ENCODE data around the gene CHP1.
A peak's percentile ranks its signal among the peaks of the same experiment; 100 is the strongest.

Gene CHP1

GRCh38 chr15:41199470-41199869 lies 31.6 kb upstream of the CHP1 start:
- no peak overlapping the region for H4K91ac ChIP-seq (ENCODE audit: low read length)
- no peak overlapping the region for H3K4ac ChIP-seq (ENCODE audit: low read depth in 1 of 2, low read length in 2 of 2)
- H2BK5ac ChIP-seq (ENCODE audit: low read depth, low read length, poor library complexity, severe bottlenecking): no peak overlapping the region
- no peak overlapping the region for H2AFZ ChIP-seq (ENCODE audit: low read depth, low read length)
- H3K27me3 ChIP-seq (ENCODE audit: control insufficient read depth in 1 of 2, insufficient read depth in 1 of 2, low read length in 2 of 2): no peaks in the 10 kb centered on the region
- no peak overlapping the region for H3K23ac ChIP-seq (ENCODE audit: low read length in 2 of 2)
- no peak overlapping the region for H3K4me2 ChIP-seq (ENCODE audit: low read length, poor library complexity, severe bottlenecking)
- H3K4me1 ChIP-seq (ENCODE audit: control insufficient read depth, insufficient read depth, low read depth, low read length): no peaks in the 10 kb centered on the region
- no peak overlapping the region for H3K27ac ChIP-seq (ENCODE audit: low read length, poor library complexity, severe bottlenecking)
- no peak overlapping the region for H3K9ac ChIP-seq (ENCODE audit: low read length)
- H4K8ac ChIP-seq (ENCODE audit: low read length): no peak overlapping the region
- no peak overlapping the region for H2BK12ac ChIP-seq (ENCODE audit: low read length in 2 of 2)
- no peak overlapping the region for H2AK5ac ChIP-seq (ENCODE audit: low read length, severe bottlenecking)
- no peak overlapping the region for H2BK15ac ChIP-seq (ENCODE audit: low read depth, poor library complexity, severe bottlenecking)
- H3K4me3 ChIP-seq (ENCODE audit: insufficient read depth in 1 of 2, low read depth in 1 of 2, low read length in 2 of 2): no peak overlapping the region
- H3K18ac ChIP-seq (ENCODE audit: low read depth in 1 of 2, low read length in 2 of 2): no peak overlapping the region
- H3K79me1 ChIP-seq (replicated peaks; ENCODE audit: low read length, poor library complexity, severe bottlenecking): no peaks in the 10 kb centered on the region
- no peaks in the 10 kb centered on the region for H3K36me3 ChIP-seq (ENCODE audit: control insufficient read depth in 1 of 2, insufficient read depth in 2 of 2, low read depth in 1 of 2, low read length in 2 of 2)
- H3K14ac ChIP-seq (ENCODE audit: low read length in 2 of 2): no peak overlapping the region
- no peaks in the 10 kb centered on the region for H3K9me3 ChIP-seq (ENCODE audit: control insufficient read depth, low read length)
- no peak overlapping the region for H2BK120ac ChIP-seq (ENCODE audit: low read depth, low read length)
- no peak for DNase-seq

- H4K91ac ChIP-seq (ENCODE audit: low read length): no peak overlapping the region
- H2BK120ac ChIP-seq (ENCODE audit: low read depth, low read length): no peak overlapping the region
- WGBS: 93% methylated on average over 7 of the region's 7 CpGs
- H3K4me2 ChIP-seq (ENCODE audit: low read length, poor library complexity, severe bottlenecking): no peak overlapping the region
- no peak overlapping the region for H3K27ac ChIP-seq (ENCODE audit: low read length, poor library complexity, severe bottlenecking)
- no peaks in the 10 kb centered on the region for H3K36me3 ChIP-seq (ENCODE audit: control insufficient read depth in 1 of 2, insufficient read depth in 2 of 2, low read depth in 1 of 2, low read length in 2 of 2)
- H3K9me3 ChIP-seq (ENCODE audit: control insufficient read depth, low read length): no peaks in the 10 kb centered on the region
- H2AFZ ChIP-seq (ENCODE audit: low read depth, low read length): no peak overlapping the region
- no peak overlapping the region for H3K9ac ChIP-seq (ENCODE audit: low read length)
- H2BK12ac ChIP-seq (ENCODE audit: low read length in 2 of 2): no peak overlapping the region
- no peaks in the 10 kb centered on the region for H3K79me1 ChIP-seq (replicated peaks; ENCODE audit: low read length, poor library complexity, severe bottlenecking)
- no peak for DNase-seq
- no peak overlapping the region for H3K14ac ChIP-seq (ENCODE audit: low read length in 2 of 2)
- no peak overlapping the region for H4K8ac ChIP-seq (ENCODE audit: low read length)
- no peaks in the 10 kb centered on the region for H3K4me1 ChIP-seq (ENCODE audit: control insufficient read depth, insufficient read depth, low read depth, low read length)
- H3K23ac ChIP-seq (ENCODE audit: low read length in 2 of 2): no peak overlapping the region
- no peak overlapping the region for H2AK5ac ChIP-seq (ENCODE audit: low read length, severe bottlenecking)
- H3K4ac ChIP-seq (ENCODE audit: low read depth in 1 of 2, low read length in 2 of 2): no peak overlapping the region
- H2BK5ac ChIP-seq (ENCODE audit: low read depth, low read length, poor library complexity, severe bottlenecking): no peak overlapping the region
- H2BK15ac ChIP-seq (ENCODE audit: low read depth, poor library complexity, severe bottlenecking): no peak overlapping the region
- H3K4me3 ChIP-seq (ENCODE audit: insufficient read depth in 1 of 2, low read depth in 1 of 2, low read length in 2 of 2): no peak overlapping the region
- H3K18ac ChIP-seq (ENCODE audit: low read depth in 1 of 2, low read length in 2 of 2): no peak overlapping the region
- H3K27me3 ChIP-seq (ENCODE audit: control insufficient read depth in 1 of 2, insufficient read depth in 1 of 2, low read length in 2 of 2): no peaks in the 10 kb centered on the region
Observed at GRCh38 chr15:41203395-41203794, 27.7 kb upstream of the CHP1 start.

GRCh38 chr15:41205315-41205714 lies 25.8 kb upstream of the CHP1 start:
- Histone ChIP-seq H4K91ac (ENCODE audit: low read length) (no peak overlapping the region), H4K8ac (ENCODE audit: low read length) (no peak overlapping the region), H2BK120ac (ENCODE audit: low read depth, low read length) (no peak overlapping the region), H2BK15ac (ENCODE audit: low read depth, poor library complexity, severe bottlenecking) (no peak overlapping the region), H3K4me2 (ENCODE audit: low read length, poor library complexity, severe bottlenecking) (no peak overlapping the region), H3K14ac (ENCODE audit: low read length in 2 of 2) (no peak overlapping the region), H3K27me3 (ENCODE audit: control insufficient read depth in 1 of 2, insufficient read depth in 1 of 2, low read length in 2 of 2) (peaks cover 0 to 7% of the 10 kb centered on the region in 2 experiments), H3K4me3 (ENCODE audit: insufficient read depth in 1 of 2, low read depth in 1 of 2, low read length in 2 of 2) (no peak overlapping the region), H2AFZ (ENCODE audit: low read depth, low read length) (no peak overlapping the region), H3K36me3 (ENCODE audit: control insufficient read depth in 1 of 2, insufficient read depth in 2 of 2, low read depth in 1 of 2, low read length in 2 of 2) (no peaks in the 10 kb centered on the region), H3K27ac (ENCODE audit: low read length, poor library complexity, severe bottlenecking) (no peak overlapping the region), H3K23ac (ENCODE audit: low read length in 2 of 2) (no peak overlapping the region), H2BK5ac (ENCODE audit: low read depth, low read length, poor library complexity, severe bottlenecking) (no peak overlapping the region), H3K9me3 (ENCODE audit: control insufficient read depth, low read length) (no peaks in the 10 kb centered on the region), H2AK5ac (ENCODE audit: low read length, severe bottlenecking) (no peak overlapping the region), H3K79me1 (replicated peaks; ENCODE audit: low read length, poor library complexity, severe bottlenecking) (no peaks in the 10 kb centered on the region), H2BK12ac (ENCODE audit: low read length in 2 of 2) (no peak overlapping the region), H3K9ac (ENCODE audit: low read length) (no peak overlapping the region), H3K4ac (ENCODE audit: low read depth in 1 of 2, low read length in 2 of 2) (no peak overlapping the region), H3K18ac (ENCODE audit: low read depth in 1 of 2, low read length in 2 of 2) (no peak overlapping the region), H3K4me1 (ENCODE audit: control insufficient read depth, insufficient read depth, low read depth, low read length) (no peaks in the 10 kb centered on the region)
- no peak for DNase-seq
- 91% methylated on average over 3 of the region's 3 CpGs for WGBS

GRCh38 chr15:41207687-41208448 lies 23.2 kb upstream of the CHP1 start:
- Histone ChIP-seq H2BK12ac (ENCODE audit: low read length in 2 of 2) (no peak overlapping the region), H2BK15ac (ENCODE audit: low read depth, poor library complexity, severe bottlenecking) (no peak overlapping the region), H3K4me1 (ENCODE audit: control insufficient read depth, insufficient read depth, low read depth, low read length) (no peaks in the 10 kb centered on the region), H2BK5ac (ENCODE audit: low read depth, low read length, poor library complexity, severe bottlenecking) (no peak overlapping the region), H4K91ac (ENCODE audit: low read length) (no peak overlapping the region), H2BK120ac (ENCODE audit: low read depth, low read length) (no peak overlapping the region), H3K9me3 (ENCODE audit: control insufficient read depth, low read length) (no peaks in the 10 kb centered on the region), H3K27me3 (ENCODE audit: control insufficient read depth in 1 of 2, insufficient read depth in 1 of 2, low read length in 2 of 2) (peaks cover 0 to 14% of the 10 kb centered on the region in 2 experiments), H3K18ac (ENCODE audit: low read depth in 1 of 2, low read length in 2 of 2) (no peak overlapping the region), H3K4me3 (ENCODE audit: insufficient read depth in 1 of 2, low read depth in 1 of 2, low read length in 2 of 2) (no peak overlapping the region), H3K79me1 (replicated peaks; ENCODE audit: low read length, poor library complexity, severe bottlenecking) (no peaks in the 10 kb centered on the region), H2AK5ac (ENCODE audit: low read length, severe bottlenecking) (no peak overlapping the region), H3K4ac (ENCODE audit: low read depth in 1 of 2, low read length in 2 of 2) (no peak overlapping the region), H3K14ac (ENCODE audit: low read length in 2 of 2) (no peak overlapping the region), H3K9ac (ENCODE audit: low read length) (no peak overlapping the region), H3K27ac (ENCODE audit: low read length, poor library complexity, severe bottlenecking) (no peak overlapping the region), H3K36me3 (ENCODE audit: control insufficient read depth in 1 of 2, insufficient read depth in 2 of 2, low read depth in 1 of 2, low read length in 2 of 2) (no peaks in the 10 kb centered on the region), H3K4me2 (ENCODE audit: low read length, poor library complexity, severe bottlenecking) (no peak overlapping the region), H3K23ac (ENCODE audit: low read length in 2 of 2) (no peak overlapping the region), H4K8ac (ENCODE audit: low read length) (no peak overlapping the region), H2AFZ (ENCODE audit: low read depth, low read length) (no peak overlapping the region)
- peak; percentile 32 for DNase-seq
- WGBS: 85% methylated on average over 5 of the region's 5 CpGs
